Measurements from ENCODE around the gene HAT1. TPM values are rescaled to one million over a fixed set of nuclear protein-coding genes. Genes with fewer than 3 reads are reported as not detected.

HAT1 gene
- total RNA-seq, 4 donors from 2014 or later = 18.8 to 32.7 (median 25.3) TPM

DNA sequence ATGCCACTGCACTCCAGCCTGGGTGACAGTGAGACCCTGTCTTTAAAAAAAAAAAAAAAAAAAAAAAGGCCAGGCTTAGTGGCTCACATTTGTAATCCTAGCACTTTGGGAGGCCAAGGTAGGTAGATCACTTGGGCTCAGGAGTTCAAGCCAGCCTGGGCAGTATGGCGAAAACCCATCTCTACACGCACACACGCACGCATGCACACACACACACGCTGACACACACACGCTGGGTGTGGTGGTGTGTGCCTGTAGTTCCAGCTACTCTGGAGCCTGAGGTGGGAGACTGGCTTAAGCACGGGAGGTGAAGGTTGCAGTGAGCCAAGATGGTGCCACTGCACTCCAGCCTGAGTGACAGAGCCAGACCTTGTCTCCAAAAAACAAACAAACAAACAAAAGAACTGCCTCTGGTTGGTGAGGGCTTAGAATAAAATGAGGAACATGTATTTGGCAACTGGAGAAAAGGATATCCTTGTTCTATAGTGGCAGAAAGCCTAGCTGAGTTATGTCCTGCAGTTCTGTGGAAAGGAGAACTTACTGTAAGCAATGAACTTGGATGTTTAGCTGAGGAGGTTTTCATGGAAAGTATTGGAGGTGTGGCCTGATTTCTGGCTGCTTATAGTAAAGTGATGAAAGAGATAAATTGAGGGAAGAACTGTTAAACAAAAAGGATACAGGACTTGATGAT lies 34.0 kb downstream of the HAT1 start:
- no peak for DNase-seq (ENCODE audit: low spot score in 2 of 2)
- peak in 1 of 2 donors; percentile 46 for TF ChIP-seq EP300 (IDR thresholded peaks at IDR 0.05)
- TF ChIP-seq, protein P1, sequence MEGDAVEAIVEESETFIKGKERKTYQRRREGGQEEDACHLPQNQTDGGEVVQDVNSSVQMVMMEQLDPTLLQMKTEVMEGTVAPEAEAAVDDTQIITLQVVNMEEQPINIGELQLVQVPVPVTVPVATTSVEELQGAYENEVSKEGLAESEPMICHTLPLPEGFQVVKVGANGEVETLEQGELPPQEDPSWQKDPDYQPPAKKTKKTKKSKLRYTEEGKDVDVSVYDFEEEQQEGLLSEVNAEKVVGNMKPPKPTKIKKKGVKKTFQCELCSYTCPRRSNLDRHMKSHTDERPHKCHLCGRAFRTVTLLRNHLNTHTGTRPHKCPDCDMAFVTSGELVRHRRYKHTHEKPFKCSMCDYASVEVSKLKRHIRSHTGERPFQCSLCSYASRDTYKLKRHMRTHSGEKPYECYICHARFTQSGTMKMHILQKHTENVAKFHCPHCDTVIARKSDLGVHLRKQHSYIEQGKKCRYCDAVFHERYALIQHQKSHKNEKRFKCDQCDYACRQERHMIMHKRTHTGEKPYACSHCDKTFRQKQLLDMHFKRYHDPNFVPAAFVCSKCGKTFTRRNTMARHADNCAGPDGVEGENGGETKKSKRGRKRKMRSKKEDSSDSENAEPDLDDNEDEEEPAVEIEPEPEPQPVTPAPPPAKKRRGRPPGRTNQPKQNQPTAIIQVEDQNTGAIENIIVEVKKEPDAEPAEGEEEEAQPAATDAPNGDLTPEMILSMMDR (IDR thresholded peaks at IDR 0.05) = no peak
- Histone ChIP-seq H3K4me3 (no peak overlapping the region), H3K4me1 (peaks cover 0 to 18% (median 2%) of the 10 kb centered on the region in 4 donors), H3K36me3 (peaks cover 0 to 23% (median 0%) of the 10 kb centered on the region in 3 donors), H3K27me3 (no peaks in the 10 kb centered on the region), H3K9me3 (no peaks in the 10 kb centered on the region), H3K27ac (no peak overlapping the region)
- WGBS, 2 donors = 91 to 93% methylated on average over 7 of the region's 7 CpGs

DNA sequence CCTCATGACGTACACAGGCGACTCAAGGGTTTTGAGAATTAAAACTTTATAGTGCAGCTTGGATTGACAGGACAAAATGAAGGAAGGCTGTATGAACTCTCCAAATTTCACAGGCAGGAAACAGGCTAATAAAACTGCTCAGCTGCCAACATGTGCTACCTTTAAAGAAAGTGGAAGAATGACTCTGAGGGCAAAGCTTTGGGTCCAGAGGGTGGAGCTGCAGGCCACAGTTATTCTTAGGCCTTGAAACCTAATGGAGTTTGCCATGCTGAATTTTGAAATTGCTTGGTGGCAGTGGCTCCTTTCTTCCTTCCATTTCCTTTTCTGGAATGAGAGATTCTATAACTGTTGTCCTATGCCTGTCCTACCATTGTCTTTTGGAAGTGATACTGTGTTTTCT lies 34.8 kb downstream of the HAT1 start:
- no peaks in the 10 kb centered on the region for H3K27me3 ChIP-seq
- no peak overlapping the region for H3K4me3 ChIP-seq
- DNase-seq (ENCODE audit: low spot score in 2 of 2) = no peak
- H3K36me3 ChIP-seq = peaks cover 0 to 23% (median 0%) of the 10 kb centered on the region in 3 donors
- 89 to 96% methylated on average over 2 of the region's 2 CpGs for WGBS, 2 donors
- no peaks in the 10 kb centered on the region for H3K9me3 ChIP-seq
- H3K4me1 ChIP-seq = peaks cover 0 to 18% (median 2%) of the 10 kb centered on the region in 4 donors
- no peak overlapping the region for H3K27ac ChIP-seq
- TF ChIP-seq POLR2A (IDR thresholded peaks at IDR 0.05) (no peak), EP300 (IDR thresholded peaks at IDR 0.05) (no peak)
- TF ChIP-seq, protein P1 (IDR thresholded peaks at IDR 0.05) = no peak

DNA sequence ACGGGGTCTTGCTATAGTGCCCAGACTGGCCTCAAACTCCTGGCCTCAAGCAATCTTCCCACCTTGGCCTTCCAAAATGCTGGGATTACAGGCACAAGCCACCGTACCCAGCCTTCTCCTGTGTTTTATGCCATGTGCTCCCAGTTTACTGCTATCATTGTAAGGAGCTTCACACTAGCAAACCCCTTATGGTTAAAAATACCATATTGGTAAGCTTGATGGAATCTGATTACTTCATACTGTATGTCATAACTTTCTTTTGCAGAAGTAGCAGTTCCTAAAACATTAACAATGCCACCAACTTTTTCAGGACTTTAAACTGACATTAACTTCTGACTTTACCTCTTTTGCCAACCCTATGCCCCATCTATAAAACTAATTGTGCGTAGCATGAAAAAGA lies 36.2 kb downstream of the HAT1 start:
- Histone ChIP-seq H3K36me3 (peaks cover 0 to 17% (median 0%) of the 10 kb centered on the region in 3 donors), H3K4me3 (no peak overlapping the region), H3K27me3 (no peaks in the 10 kb centered on the region), H3K27ac (no peak overlapping the region), H3K9me3 (no peaks in the 10 kb centered on the region), H3K4me1 (peaks cover 0 to 18% (median 2%) of the 10 kb centered on the region in 4 donors)
- no peak for DNase-seq (ENCODE audit: low spot score in 2 of 2)
- WGBS, 2 donors = 75 to 84% methylated on average over 3 of the region's 3 CpGs
- TF ChIP-seq POLR2A (IDR thresholded peaks at IDR 0.05) = no peak
- TF ChIP-seq, protein P1 (IDR thresholded peaks at IDR 0.05) = no peak
- no peak for TF ChIP-seq EP300 (IDR thresholded peaks at IDR 0.05)

DNA sequence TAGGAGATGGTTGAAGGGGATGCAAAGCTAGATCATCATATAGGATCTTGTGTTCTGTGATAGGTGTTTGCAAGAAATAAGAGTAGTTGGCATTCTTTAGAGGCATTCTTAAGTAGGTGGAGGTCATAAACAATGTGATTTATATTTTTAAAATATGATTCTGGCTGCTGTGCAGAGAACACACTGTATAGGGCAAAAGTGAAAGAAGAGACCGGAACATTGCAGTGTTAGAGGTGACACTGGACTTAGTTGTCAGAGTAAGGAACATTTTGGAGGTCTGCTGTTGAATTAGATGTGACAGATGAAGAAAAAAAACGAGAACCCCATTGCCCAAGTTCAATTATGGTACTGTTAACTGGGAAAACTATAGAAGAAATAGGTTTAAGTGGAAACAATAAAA lies 37.7 kb downstream of the HAT1 start:
- H3K36me3 ChIP-seq = peaks cover 0 to 14% (median 0%) of the 10 kb centered on the region in 3 donors
- H3K4me1 ChIP-seq = peaks cover 0 to 12% (median 2%) of the 10 kb centered on the region in 4 donors
- 69 to 87% methylated on average over 2 of the region's 2 CpGs for WGBS, 2 donors
- no peak overlapping the region for H3K4me3 ChIP-seq
- no peak for DNase-seq (ENCODE audit: low spot score in 2 of 2)
- no peaks in the 10 kb centered on the region for H3K9me3 ChIP-seq
- TF ChIP-seq, protein P1 (IDR thresholded peaks at IDR 0.05) = no peak
- TF ChIP-seq EP300 (IDR thresholded peaks at IDR 0.05) = no peak
- TF ChIP-seq POLR2A (IDR thresholded peaks at IDR 0.05) = no peak
- no peak overlapping the region for H3K27ac ChIP-seq
- H3K27me3 ChIP-seq = no peaks in the 10 kb centered on the region

DNA sequence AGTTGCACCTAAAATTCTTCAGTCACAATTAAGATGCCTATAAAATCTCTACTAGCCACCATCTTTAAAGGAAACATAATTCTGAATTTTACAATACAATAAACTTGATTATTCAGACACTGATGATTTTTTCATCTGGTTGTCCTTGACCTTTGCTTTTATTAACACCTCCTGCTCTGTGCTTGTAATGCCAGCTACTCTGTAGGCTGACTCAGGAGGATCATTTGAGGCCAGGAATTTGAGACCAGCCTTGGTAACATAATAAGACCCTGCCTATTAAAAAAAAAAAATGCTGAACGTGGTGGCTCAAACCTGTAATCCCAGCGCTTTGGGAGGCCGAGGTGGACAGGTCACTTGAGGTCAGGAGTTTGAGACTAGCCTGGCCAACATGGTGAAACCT lies 38.3 kb downstream of the HAT1 start:
- H3K4me1 ChIP-seq = peaks cover 0 to 9% (median 2%) of the 10 kb centered on the region in 4 donors
- H3K27ac ChIP-seq = no peak overlapping the region
- H3K27me3 ChIP-seq = no peaks in the 10 kb centered on the region
- no peaks in the 10 kb centered on the region for H3K9me3 ChIP-seq
- TF ChIP-seq POLR2A (IDR thresholded peaks at IDR 0.05) (no peak), EP300 (IDR thresholded peaks at IDR 0.05) (no peak)
- TF ChIP-seq, protein P1 (IDR thresholded peaks at IDR 0.05) = no peak
- H3K36me3 ChIP-seq = peaks cover 0 to 8% (median 0%) of the 10 kb centered on the region in 3 donors
- DNase-seq (ENCODE audit: low spot score in 2 of 2) = no peak
- H3K4me3 ChIP-seq = no peak overlapping the region
- 82 to 83% methylated on average over 3 of the region's 3 CpGs for WGBS, 2 donors
